ENCODE data around the gene DNASE1L1. TPM values are rescaled to one million over a fixed set of nuclear protein-coding genes. Genes with fewer than 3 reads are reported as not detected.
A peak's percentile ranks its signal among the peaks of the same experiment; 100 is the strongest.

The DNASE1L1 gene
- total and polyA plus RNA-seq, 8 donors: 12.5 to 48.7 (median 17.1) TPM

DNA sequence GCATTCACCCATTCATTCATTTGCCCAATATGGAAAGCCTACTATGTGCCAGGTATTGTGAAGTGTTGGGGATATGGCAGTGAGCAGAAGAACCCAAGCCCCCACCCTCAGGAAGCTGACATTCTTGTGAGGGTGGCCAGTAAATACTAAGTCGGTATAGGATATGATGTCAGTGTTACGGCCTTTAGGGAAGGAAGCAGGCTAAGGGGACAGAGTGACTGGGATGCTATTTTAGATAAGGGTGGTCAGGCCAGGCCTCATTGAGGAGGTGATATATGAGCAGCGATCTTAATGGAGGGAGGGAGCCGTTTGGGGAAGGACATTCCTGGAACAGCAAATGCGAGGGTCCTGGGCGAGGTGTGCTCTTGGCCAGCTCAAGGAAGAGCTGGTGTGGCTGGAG is 21.4 kb upstream of the DNASE1L1 start:
- Histone ChIP-seq H3K27me3 (no peaks in the 10 kb centered on the region), H3K4me3 (peak overlapping the region in 1 of 4 donors; percentile 80), H3K9me3 (no peaks in the 10 kb centered on the region), H3K27ac (peak overlapping the region in 3 of 5 donors; percentile 26 to 53 (median 32)), H3K4me1 (peaks cover 0 to 49% (median 31%) of the 10 kb centered on the region in 4 donors), H3K36me3 (peaks cover 4 to 41% (median 35%) of the 10 kb centered on the region in 4 donors)
- 57 to 76% (median 68%) methylated on average over 6 of the region's 6 CpGs for WGBS, 5 donors
- no peak for TF ChIP-seq EP300 (IDR thresholded peaks at IDR 0.05)
- no peak for TF ChIP-seq POLR2AphosphoS5 (IDR thresholded peaks at IDR 0.05)
- TF ChIP-seq POLR2A (IDR thresholded peaks at IDR 0.05): no peak
- TF ChIP-seq, protein P1, sequence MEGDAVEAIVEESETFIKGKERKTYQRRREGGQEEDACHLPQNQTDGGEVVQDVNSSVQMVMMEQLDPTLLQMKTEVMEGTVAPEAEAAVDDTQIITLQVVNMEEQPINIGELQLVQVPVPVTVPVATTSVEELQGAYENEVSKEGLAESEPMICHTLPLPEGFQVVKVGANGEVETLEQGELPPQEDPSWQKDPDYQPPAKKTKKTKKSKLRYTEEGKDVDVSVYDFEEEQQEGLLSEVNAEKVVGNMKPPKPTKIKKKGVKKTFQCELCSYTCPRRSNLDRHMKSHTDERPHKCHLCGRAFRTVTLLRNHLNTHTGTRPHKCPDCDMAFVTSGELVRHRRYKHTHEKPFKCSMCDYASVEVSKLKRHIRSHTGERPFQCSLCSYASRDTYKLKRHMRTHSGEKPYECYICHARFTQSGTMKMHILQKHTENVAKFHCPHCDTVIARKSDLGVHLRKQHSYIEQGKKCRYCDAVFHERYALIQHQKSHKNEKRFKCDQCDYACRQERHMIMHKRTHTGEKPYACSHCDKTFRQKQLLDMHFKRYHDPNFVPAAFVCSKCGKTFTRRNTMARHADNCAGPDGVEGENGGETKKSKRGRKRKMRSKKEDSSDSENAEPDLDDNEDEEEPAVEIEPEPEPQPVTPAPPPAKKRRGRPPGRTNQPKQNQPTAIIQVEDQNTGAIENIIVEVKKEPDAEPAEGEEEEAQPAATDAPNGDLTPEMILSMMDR (IDR thresholded peaks at IDR 0.05): no peak
- DNase-seq: no peak
- intact Hi-C loops (cut with DNase I; ENCODE audit: low total_unique reads): no loop called here

DNA sequence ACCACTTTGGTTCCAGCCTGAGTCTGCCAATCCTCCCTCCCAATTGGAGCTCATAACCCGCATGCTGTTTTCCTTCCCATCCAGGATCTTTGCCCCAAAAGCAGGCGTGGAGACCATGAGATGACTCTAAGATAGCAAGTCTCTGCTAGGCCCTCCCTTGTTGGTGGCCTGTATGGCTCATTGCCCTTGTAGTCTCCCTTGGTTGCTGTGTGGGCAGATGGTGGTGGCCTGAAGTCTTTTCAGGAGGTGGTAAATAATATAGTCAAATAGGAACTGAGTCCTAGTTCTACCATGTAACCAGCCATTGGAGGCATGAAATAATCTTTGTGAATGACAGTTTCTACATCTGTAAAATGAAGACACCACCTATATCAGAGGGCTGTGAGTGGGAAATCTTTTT is 20.7 kb upstream of the DNASE1L1 start:
- H3K27me3 ChIP-seq: no peaks in the 10 kb centered on the region
- intact Hi-C loops (cut with DNase I; ENCODE audit: low total_unique reads): no loop called here
- TF ChIP-seq EP300 (IDR thresholded peaks at IDR 0.05): no peak
- no peak for TF ChIP-seq POLR2A (IDR thresholded peaks at IDR 0.05)
- TF ChIP-seq, protein P1 (IDR thresholded peaks at IDR 0.05): no peak
- H3K27ac ChIP-seq: peak overlapping the region in 2 of 5 donors; percentile 81 to 84
- WGBS, 5 donors: 56 to 75% (median 67%) methylated on average over 2 of the region's 2 CpGs
- no peaks in the 10 kb centered on the region for H3K9me3 ChIP-seq
- peaks cover 4 to 33% (median 28%) of the 10 kb centered on the region in 4 donors for H3K36me3 ChIP-seq
- H3K4me3 ChIP-seq: peak overlapping the region in 3 of 4 donors; percentile 69 to 80 (median 80)
- no peak for DNase-seq
- H3K4me1 ChIP-seq: peaks cover 0 to 49% (median 31%) of the 10 kb centered on the region in 4 donors

DNA sequence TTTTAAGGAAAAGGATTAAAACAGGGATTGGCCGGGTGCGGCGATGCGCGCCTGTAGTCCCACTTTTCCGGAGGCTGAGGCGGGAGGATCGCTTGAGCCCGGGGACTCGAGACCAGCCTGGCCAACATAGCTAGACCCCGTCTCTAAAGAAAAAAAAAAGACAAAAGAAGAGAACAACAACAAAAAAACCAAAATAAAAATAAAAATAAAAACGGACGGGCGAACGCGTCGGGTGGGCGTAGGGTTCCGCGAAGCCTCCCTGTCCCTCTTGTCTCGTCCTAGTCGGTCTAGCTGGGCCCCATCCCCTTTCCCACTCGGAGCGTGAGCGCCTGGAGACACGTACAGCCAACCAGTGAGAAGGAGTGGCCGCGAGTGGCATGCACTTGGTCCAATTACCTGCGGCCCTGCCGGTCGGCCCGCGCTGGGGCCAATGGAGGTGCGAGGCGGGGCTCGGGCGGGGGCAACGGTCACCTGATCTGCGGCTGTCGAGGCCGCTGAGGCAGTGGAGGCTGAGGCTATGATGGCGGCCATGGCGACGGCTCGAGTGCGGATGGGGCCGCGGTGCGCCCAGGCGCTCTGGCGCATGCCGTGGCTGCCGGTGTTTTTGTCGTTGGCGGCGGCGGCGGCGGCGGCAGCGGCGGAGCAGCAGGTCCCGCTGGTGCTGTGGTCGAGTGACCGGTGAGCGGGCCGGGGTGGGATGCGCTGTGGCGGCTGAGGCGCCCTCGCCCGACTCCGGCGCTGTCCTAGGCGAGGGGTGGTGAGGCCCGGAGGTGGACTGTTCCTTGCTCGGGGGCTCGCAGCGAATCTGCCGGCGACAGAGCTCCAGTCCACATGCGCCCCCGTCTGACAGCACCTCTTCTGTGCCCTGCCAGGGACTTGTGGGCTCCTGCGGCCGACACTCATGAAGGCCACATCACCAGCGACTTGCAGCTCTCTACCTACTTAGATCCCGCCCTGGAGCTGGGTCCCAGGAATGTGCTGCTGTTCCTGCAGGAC is 19.4 kb upstream of the DNASE1L1 start, which contains the start of gene ATP6AP1:
Gene ATP6AP1 (plus strand): TSS at position 502 of the 996 bp plus-strand sequence. CDS start 16 bp downstream, at position 518.
- Histone ChIP-seq H3K4me1 (peaks cover 0 to 49% (median 31%) of the 10 kb centered on the region in 4 donors), H3K36me3 (peaks cover 4 to 22% (median 17%) of the 10 kb centered on the region in 4 donors), H3K27me3 (no peaks in the 10 kb centered on the region), H3K27ac (peak within 1 kb of the TSS; percentile 80 to 89 (median 82)), H3K4me3 (peak within 1 kb of the TSS; percentile 69 to 80 (median 76)), H3K9me3 (no peaks in the 10 kb centered on the region)
- intact Hi-C loops (cut with DNase I; ENCODE audit: low total_unique reads): no loop called here
- peak; percentile 93 to 97 for DNase-seq
- WGBS, 5 donors: 8 to 41% (median 21%) methylated on average over 22 to 87 of the region's 87 CpGs
- TF ChIP-seq EP300 (IDR thresholded peaks at IDR 0.05) (no peak), POLR2A (IDR thresholded peaks at IDR 0.05) (no peak), POLR2AphosphoS5 (IDR thresholded peaks at IDR 0.05) (peak; percentile 32 to 81 (median 68))
- TF ChIP-seq, protein P1 (IDR thresholded peaks at IDR 0.05): peak in 1 of 7 experiments; percentile 1

All from stomach (tissue), 9 donors.